GM19025 (cell line): ENCODE measurements around the gene TMEM184C.
A peak's percentile ranks its signal among the peaks of the same experiment; 100 is the strongest.

Experiments
- ATAC-seq: cut with Tn5 transposase; IDR thresholded peaks from one replicate; pipeline ENCODE4 v1.9.1; 2021; ENCODE audit warnings: mild to moderate bottlenecking, low read depth, moderate library complexity; ENCODE audit not compliant: unreplicated experiment

The TMEM184C gene

DNA sequence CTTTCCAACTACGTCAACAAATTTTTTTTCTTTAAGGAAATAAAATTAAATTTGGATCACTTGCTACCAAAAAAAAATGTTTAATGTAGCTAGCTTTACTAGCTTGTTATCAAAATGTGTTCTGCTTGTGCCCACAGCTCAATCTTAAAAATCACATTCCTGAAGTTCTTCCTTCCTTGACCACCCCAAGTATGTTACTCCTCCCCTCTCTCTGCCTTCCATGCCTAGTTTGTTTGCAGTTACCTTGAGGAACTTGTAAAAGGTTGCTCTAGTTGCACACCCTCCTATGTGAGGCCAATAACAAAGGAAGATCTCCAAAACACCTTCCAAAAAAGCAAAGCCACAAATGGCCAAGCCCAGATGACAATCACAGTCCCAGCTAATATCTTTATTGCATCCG, 19.6 kb upstream of the TMEM184C start:
- ATAC-seq = no peak

DNA sequence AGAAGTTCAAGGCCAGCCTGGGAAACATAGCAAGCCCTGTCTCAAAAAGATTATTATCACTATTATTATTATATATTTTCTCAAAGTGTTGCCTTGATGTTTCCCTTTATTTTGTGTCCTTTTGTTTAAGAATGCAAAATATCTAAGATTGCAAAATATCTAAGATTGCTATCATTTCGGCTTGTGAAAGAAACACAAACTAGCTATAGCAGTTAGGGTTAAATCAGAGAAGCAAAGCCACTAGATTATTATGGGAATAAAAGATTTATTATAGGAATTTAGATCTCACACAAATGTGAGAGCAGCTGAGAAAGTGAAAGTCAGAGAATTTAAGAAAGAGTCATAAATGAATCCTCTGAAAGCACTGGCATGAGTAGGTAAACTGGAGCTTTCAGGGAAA, 18.0 kb upstream of the TMEM184C start:
- ATAC-seq = no peak

DNA sequence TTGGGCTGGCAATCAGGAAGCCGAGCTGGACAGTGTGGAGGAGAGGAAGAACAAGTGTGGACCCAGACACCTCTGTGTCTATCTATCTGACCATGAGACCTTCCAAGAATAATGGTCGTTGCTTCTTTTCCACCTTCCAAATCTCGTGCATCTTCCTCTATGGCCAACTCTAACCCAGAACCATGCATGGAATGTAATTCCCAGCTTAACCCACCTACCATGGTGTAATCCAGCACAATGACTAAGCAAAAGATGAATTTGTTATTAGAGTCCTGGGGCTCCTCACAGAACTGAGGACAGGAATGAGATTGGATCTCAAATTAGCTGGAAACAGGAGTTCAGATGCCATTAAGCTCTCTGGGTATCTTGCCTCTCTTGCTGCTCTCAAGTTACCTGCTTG, 17.4 kb upstream of the TMEM184C start:
- no peak for ATAC-seq

DNA sequence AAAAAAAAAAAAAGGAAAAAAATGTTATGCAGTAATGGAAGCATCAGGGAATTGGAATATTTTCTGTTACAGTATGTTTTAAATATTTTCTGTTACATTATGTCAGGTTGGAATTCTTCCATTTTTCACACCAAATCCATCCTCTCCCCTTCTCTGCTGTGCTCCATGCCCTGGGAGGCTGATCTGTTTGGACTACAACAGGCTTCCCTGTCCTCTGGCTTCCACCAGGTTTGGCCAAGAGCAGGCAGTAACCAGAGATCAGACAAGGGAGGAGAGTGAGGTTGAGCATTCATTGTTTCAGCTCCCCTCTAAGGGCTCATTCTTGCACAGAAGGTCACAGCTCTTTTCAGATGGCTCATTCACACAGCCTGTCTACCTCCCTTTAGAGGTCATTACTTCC, 11.7 kb upstream of the TMEM184C start:
- no peak for ATAC-seq

DNA sequence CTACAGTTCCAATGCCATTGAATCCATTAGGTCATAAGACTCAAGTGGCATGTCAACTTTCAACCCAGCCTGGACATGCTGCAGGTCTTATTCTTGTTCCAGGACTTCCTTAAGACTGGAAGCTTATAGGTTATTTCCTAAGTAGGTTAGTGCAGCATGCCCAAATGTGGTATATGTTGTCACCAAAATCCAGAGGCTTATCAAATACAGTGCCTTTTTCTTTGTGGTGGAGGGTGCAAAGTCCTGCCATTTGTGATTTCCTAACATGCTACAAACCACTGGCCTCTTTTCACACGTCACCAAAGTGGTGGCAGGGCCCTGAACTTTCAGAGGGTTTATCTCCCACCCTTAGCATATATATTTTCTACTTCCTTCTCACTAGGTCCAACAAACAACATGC, 9.7 kb upstream of the TMEM184C start:
- no peak for ATAC-seq

DNA sequence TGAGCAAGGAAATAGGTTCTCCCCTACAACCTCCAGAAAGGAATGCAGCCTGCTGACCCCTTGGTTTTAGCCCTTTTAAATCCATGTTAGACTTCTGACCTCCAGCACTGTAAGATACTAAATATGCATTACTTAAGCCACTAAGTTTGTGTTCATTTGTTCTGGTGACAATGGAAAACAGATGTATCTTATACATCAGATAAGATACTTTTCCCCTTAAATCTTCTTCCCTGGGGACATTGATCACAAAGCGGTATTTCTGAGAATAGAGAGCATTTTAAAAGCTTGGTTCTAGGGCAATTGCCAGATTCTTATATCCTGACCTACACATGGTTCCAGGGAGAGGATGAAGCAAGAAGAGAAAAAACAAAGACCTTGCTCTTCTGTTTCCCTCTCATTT, 6.5 kb upstream of the TMEM184C start:
- ATAC-seq = no peak

DNA sequence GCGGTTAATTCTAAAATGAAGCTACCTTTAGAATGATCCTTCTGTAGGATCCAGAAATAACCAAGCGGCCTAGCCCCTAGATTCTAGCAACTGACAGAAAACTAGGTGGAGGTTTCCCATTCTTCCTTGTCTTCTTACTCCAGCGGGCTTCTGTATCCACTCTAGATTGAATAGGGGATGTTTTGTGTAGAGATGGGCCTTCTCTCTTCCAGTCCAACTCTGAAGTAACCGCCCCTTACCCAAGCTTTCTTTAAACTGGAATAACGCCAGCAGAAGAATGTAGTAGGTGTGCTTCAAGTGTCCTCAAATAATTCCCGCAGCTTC, 386 bp upstream of the TMEM184C start:
- ATAC-seq = peak; percentile 4

DNA sequence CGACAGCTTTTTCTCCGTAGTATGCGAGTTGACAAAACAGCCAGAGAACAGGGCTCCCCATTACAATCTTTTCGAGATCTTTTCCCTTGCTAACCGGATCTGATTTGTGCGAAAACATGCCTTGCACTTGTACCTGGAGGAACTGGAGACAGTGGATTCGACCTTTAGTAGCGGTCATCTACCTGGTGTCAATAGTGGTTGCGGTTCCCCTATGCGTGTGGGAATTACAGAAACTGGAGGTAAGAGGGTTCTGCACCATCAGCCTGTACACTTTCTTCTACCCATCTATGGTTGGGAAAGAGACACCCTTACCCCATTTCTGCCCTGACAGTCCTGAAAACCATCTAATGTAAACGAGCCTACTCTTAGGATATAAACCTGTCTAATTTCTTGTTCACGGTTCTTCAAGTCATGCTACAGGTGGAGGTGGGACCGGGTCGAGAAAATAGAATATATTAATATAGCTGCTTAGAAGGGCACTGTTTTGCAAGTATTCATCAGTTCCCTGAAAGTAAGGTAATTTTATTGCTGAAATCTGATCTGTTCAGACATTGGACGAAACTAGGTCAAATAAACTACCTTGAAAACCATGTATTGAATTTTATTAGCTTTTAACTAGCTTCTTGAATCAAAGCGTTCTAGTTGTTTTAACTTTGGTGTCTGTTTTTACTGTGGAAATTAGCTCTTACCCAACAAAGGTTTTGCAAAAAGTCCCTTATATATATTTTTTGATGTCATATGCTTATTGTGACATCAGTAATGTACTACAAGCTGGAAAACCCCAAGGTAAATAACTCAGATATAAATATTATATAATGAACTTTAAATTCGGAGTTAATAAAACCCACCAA, 869 bp downstream of the TMEM184C start:
- ATAC-seq = no peak

DNA sequence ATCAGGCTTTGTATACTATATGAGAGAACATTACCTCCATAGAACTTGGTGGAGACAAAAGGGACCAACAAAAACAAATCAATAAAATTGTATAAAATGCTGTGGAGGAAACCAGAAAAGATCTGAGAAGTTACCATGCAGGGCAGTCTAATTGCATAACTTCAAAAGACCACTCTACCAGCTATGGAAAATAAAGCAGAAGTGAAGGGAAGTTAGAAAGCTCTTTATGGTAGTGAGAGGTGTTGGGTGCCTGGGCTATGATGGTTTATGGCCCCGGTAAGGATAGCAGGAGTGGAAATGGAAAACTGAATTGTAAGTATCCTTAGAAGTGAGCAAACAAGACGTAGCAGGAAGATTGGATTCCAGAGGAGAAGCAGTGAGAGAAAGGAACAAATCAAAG, 3.1 kb downstream of the TMEM184C start:
- no peak for ATAC-seq

DNA sequence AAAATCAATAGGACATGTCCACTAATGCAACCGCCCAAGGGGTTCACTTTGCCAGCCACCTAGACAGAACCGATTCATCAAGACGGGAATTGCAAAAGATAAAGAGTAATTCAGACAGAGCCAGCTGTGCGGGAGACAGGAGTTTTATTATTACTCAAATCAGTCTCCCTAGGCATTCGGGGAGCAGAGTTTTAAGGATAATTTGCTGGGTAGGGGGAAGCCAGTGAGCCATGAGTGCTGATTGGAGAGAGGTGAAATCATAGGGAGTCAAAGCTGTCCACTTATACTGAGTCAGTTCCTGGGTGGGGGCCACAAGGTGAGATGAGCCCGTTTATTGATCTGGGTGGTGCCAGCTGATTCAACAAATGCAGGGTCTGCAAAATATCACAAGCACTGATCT, 8.5 kb downstream of the TMEM184C start:
- no peak for ATAC-seq

DNA sequence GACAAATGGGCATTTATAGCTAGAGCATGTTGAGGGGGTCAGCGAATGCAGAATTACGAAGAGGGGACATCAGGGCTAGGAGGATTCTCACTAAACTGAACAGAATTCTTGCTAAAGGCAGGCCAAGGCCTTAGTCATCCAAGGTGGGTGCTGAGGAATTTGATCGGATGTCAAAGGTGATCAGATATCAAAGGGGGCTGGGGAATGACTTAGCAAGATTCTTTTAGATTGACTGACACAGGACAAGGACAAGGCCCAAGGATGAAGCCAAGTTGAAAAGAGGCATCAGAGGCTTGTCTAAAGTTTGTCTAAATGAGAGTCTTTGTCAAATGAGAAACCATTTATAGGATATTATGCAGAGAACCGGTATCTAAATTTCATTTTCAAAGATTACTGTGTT, 9.7 kb downstream of the TMEM184C start:
- ATAC-seq = no peak

DNA sequence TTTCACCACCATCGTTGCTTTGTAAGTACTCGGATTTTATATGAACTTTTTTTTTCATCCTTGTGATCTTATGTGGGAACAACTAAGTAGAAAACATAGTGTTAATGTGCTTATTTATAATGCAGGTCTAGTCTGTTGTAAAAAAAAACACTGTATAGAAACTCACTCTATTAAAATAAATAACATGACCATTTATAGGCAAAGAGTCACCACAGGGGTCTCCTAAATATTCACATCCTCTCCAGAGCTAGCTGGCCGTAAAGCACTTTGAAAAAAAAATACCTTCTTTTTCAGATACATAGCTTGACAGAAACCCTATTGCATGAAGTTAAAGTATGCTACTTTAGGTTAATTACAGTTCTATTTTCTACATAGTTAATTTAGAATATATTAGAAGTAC, 11.2 kb downstream of the TMEM184C start:
- ATAC-seq = no peak

DNA sequence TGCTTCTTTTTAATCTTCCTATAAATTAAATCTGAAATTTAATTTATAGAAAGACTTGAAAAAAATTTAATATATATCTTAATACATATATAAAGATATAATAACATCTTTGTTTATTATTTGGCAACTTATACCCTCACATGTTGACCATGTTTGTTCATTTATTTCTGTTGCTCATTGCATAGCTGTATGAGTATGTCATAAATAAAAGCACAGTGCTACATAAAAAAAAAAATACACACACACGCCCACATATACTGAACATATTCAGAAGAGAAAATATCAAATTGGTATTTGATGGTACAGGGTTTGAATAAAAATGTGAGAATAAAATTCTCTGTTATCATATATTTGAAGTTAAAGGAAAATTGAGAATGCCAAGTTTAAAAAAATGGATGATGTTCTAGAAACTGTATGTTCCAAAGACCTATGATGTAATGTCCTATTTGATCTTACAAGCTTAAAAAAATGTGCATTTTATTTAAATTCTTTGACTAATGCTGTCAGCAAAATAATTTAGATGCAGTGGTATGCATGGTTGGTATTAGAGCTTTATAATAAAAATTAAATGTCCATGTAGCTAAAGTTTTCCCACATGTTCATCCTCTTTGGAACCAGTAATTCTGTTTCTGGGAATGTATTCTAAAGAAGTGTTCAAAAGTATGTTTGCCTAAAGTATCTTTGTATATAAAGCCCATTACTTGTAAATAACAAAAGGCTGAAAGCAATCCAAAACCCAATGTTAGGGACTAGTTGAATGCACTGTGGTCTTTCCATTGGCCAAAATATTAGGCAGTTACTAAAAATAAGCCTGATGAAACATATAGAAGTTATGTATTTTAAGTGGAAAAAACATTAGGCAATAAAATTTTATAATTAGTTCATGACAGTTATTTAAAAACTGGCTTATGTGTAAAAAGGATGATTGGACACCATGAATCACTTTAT, 12.9 kb downstream of the TMEM184C start:
- ATAC-seq = no peak

DNA sequence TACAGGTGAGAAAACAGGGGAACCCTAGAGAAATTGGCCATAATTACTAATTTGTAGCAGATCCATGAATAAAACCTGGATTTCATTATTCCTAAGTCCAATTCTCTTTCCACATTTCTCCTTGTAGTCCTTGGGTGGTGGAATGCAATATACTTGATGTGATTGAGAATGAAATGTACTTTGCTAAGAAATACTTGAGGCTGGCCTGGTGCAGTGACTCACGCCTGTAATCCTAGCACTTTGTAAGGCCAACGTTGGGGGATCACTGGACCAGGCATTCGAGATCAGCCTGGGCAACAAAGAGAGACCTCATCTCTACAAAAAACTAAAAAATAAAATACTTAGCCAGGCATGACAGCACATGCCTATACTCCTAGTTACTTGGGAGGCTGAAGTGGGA, 15.9 kb downstream of the TMEM184C start:
- ATAC-seq = no peak

DNA sequence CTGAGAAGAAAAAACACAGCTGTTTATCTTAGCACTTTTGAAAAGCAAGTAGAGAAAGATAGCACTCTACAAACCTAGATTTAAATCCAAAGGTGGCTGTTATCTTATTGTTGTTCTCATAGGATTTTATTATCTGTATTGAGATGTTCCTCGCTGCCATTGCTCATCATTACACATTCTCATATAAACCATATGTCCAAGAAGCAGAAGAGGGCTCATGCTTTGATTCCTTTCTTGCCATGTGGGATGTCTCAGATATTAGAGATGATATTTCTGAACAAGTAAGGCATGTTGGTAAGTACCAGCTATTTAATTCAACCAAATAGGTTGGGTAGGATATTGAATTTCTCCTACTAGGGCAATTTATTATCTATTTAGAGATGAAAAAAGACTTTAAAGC, 16.4 kb downstream of the TMEM184C start:
- no peak for ATAC-seq

DNA sequence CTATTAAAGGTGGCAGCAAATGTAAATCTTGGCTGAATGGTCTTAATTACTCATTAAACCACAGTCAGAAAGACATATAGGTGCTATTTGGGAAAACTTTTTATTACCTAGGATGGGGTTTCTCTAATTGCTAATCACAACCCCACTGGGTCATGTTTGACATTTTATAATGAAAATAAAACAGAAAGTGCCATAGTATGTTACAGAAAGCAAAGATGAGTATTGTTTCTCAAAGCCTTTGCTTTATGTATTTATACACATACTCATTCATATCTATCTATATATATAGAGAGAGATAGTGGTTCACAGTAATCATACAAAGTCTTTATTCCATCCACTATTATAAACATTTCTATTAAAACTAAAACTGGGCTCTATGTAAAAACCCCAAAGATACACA, 18.2 kb downstream of the TMEM184C start:
- no peak for ATAC-seq

DNA sequence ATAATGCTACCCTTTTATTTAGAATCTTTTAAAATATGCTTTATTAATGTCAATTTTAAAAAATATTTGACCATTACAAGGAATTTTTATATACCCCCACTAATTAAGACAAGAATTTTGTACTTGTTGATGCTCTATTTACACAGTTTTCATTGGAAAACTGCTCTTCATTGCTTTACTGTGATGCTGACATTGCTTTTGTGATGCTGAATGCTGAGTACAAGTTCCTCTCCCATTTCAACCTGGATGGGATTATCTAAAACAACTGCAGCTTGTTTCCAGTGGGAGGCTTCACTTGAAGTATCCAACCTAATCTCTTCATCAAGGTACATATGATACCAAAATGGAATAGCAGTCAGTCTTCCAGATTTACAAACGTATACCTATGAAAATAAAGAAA, 21.2 kb downstream of the TMEM184C start:
- ATAC-seq = no peak

DNA sequence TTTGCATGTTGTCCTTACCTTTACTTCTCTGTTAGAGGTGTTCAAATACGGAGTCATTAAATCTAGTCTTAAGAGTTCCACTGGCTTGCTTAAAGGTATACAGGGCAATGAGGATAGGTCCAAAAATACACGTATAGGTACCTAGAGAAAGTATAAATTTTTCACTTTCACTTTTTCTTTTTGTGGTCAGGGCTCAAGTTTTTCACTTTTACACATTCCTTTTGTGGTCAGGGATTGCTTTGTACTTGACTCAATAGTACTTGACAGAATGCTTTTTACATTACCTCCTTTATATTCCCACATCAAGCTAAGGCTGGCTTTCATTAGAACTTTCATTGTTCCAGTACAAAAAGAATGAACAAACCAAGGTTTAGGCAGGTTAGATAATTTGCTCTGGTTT, 21.7 kb downstream of the TMEM184C start:
- peak; percentile 47 for ATAC-seq

DNA sequence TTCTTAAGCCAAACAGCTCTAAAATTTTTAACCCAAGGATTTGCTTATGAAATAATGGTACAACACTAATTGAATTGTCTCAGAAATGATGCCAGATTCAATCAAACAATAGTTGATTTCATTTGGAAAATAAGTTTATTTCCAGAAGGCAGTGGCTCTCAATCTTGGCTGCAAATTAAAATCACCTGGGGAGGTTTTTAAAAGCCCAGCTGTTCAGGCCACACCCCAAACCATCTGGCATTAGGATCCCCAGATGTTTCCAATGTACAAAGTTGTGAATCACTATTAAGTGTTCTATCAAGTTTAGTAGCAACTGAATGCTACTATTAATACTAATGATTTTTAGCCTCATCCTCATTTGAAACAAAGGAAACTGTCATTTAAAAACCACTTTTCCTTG, 22.2 kb downstream of the TMEM184C start:
- ATAC-seq = no peak

DNA sequence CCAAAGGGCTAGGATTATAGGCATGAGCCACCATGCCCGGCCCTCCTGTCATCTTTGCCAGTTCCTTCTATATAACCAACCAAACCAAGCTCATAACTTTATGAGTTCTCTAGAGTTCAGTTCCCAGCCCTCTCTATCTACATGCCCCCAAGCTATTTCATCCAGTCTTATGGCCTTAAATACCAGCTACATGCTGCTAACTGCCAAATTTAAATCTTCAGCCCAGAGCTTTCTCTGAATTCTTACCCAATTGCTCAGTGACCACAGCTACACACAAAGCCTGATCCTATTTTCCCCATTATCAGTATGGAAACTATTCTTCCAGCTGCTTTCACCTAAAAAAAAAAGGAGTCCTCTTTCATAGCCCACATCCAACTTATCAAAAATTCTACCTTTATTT, 23.1 kb downstream of the TMEM184C start:
- ATAC-seq = no peak

DNA sequence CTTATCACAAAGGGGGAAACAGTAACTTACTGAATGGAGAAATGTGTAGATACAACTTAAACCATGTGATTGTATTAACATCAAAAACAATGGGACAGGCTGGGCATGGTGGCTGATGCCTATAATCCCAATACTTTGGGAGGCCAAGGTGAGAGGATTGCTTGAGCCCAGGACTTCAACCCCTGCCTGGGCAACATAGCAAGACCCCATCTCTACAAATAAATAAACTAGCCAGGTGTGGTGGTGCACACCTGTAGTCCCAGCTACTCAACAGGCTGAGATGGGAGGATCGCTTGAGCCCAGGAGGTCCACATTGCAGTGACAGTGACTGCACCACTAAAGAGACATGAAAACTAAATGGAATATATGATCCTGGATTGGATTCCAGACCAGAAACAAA, 26.4 kb downstream of the TMEM184C start:
- no peak for ATAC-seq

DNA sequence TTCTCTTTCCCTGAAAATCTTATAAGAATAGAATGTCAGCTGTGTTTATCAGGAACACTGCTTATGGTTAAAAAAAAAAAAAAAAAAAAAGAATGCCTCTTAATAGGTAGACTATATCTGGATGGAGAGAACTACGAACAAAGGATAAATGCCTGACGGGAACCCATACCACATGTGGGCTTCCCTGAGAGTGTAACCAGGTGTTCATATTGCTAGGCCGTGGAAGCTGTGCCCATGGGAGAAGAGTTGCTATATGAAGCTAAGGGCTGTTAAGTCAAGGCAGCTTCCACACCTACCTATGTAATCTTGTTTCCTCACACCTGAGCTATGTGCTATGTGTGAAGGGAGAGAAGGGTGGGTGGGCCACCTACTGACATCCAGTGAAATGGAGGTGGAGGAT, 27.3 kb downstream of the TMEM184C start:
- no peak for ATAC-seq
